HCT116 (cell line): ENCODE measurements around the gene HCRTR1. TPM values are rescaled to one million over a fixed set of nuclear protein-coding genes. Genes with fewer than 3 reads are reported as not detected.

Source experiments
- ATAC-seq: fragments of 200-7000 bp; cut with Tn5 transposase; 2 replicates; pipeline ENCODE4 v1.9.1; 2020; ENCODE audit warnings: mild to moderate bottlenecking, moderate library complexity
- BruUV-seq: library from RNA; stranded (reverse); fragments of 400-500 nt; replicated peaks from 2 replicates; lab custom pipeline; 2021; lab: Mats Ljungman, UMichigan
- CTCF ChIA-PET: fragments of 300-600 bp; sonication (Branson Sonifier 250); formaldehyde crosslinking; loops from one replicate; lab custom pipeline; 2021; ENCODE audit warnings: antibody characterized with exemption; lab: Charles Lee
- POLR2A ChIA-PET: fragments of 300-600, 350-600 bp; sonication (Branson Sonifier 250); formaldehyde crosslinking; loops from one replicate; lab custom pipeline; 2021; ENCODE audit warnings: antibody characterized with exemption; lab: Charles Lee
- RAD21 ChIA-PET, 2 experiments: fragments of 300-600 bp; sonication (Branson Sonifier 250); formaldehyde crosslinking; loops; one replicate each; lab custom pipeline; 2023; ENCODE audit warnings: low total read pairs in 2 of 2; ENCODE audit not compliant: uncharacterized antibody in 2 of 2, unreplicated experiment in 2 of 2, low non-redundant PET in 1 of 2; lab: Charles Lee
- DNase-seq: peaks from one replicate; pipeline ENCODE4 v3.0.0-alpha.2; 2010; ENCODE audit warnings: low read depth, low spot score
- H2AFZ ChIP-seq: fragments of 200-600 bp; shearing (Covaris generic), sonication (generic); 2 replicates; pipeline ENCODE4 v1.6.1; 2017; ENCODE audit warnings: low read depth, mixed run types, mixed read lengths, antibody characterized with exemption, low read length; ENCODE audit not compliant: poor library complexity, severe bottlenecking
- H3K27ac ChIP-seq: 2 replicates; pipeline ENCODE4 v1.5.1; 2012; ENCODE audit warnings: low read depth, low read length
- H3K27me3 ChIP-seq: fragments of 200-600 bp; sonication (generic); 2 replicates; pipeline ENCODE4 v1.6.1; 2016; ENCODE audit warnings: mixed run types, low read length, mixed read lengths; ENCODE audit not compliant: insufficient read depth
- H3K36me3 ChIP-seq, 2 experiments: fragments of 200-500 bp in 1 of 2; fragments of 200-600 bp in 1 of 2; sonication (Bioruptor generic) in 1 of 2; sonication (generic) in 1 of 2; 2 replicates each; pipeline versions ENCODE4 v1.5.1 to v1.6.1; 2014 to 2016; ENCODE audit warnings: low read length in 2 of 2, inconsistent platforms in 1 of 2, mixed read lengths in 1 of 2, mixed run types in 1 of 2; ENCODE audit not compliant: insufficient read depth in 2 of 2, control insufficient read depth in 1 of 2
- H3K4me1 ChIP-seq, 2 experiments: fragments of 200-600 bp in 1 of 2; sonication (generic) in 1 of 2; 2 replicates each; pipeline versions ENCODE4 v1.5.1 to v1.6.1; 2012 to 2017; ENCODE audit warnings: low read length in 2 of 2, inconsistent platforms in 1 of 2, mild to moderate bottlenecking in 1 of 2, mixed read lengths in 1 of 2, mixed run types in 1 of 2, moderate library complexity in 1 of 2; ENCODE audit not compliant: insufficient read depth in 2 of 2, control insufficient read depth in 1 of 2
- H3K4me2 ChIP-seq: fragments of 200-600 bp; sonication (generic); 2 replicates; pipeline ENCODE4 v1.6.1; 2017; ENCODE audit warnings: mixed run types, low read length, mixed read lengths
- H3K4me3 ChIP-seq, 2 experiments: fragments of 200-600 bp in 1 of 2; sonication (generic) in 1 of 2; replicated peaks in 1 of 2; 2 replicates each; pipeline ENCODE4 v1.5.1; 2011 to 2016; ENCODE audit warnings: low read length in 2 of 2, control low read depth in 1 of 2, low read depth in 1 of 2, mild to moderate bottlenecking in 1 of 2, mixed read lengths in 1 of 2, mixed run types in 1 of 2
- H3K79me2 ChIP-seq: fragments of 200-600 bp; sonication (generic); 2 replicates; pipeline ENCODE4 v1.6.1; 2017; ENCODE audit warnings: mild to moderate bottlenecking, mixed run types, low read length, moderate library complexity, mixed read lengths; ENCODE audit not compliant: insufficient read depth
- H3K9ac ChIP-seq: fragments of 200-600 bp; sonication (generic); 2 replicates; pipeline ENCODE4 v1.6.1; 2016; ENCODE audit warnings: low read length, mixed read lengths
- H3K9me2 ChIP-seq: fragments of 200-600 bp; sonication (generic), shearing (Covaris generic); 2 replicates; pipeline ENCODE4 v1.6.1; 2017; ENCODE audit warnings: mixed run types, mild to moderate bottlenecking, moderate library complexity; ENCODE audit not compliant: insufficient read depth
- H3K9me3 ChIP-seq, 2 experiments: fragments of 200-500 bp in 1 of 2; fragments of 200-600 bp in 1 of 2; sonication (Bioruptor generic) in 1 of 2; sonication (generic) in 1 of 2; 2 replicates each; pipeline ENCODE4 v1.6.1; 2014 to 2017; ENCODE audit warnings: low read length in 2 of 2, mixed read lengths in 2 of 2, inconsistent platforms in 1 of 2, low read depth in 1 of 2, mild to moderate bottlenecking in 1 of 2, mixed run types in 1 of 2, moderate library complexity in 1 of 2; ENCODE audit not compliant: control insufficient read depth in 1 of 2, insufficient read depth in 1 of 2
- H4K20me1 ChIP-seq: fragments of 200-600 bp; sonication (generic), shearing (Covaris generic); 2 replicates; pipeline ENCODE4 v1.6.1; 2017; ENCODE audit warnings: mixed run types, mild to moderate bottlenecking, moderate library complexity; ENCODE audit not compliant: insufficient read depth
- EZH2 ChIP-seq: fragments of 200-600 bp; sonication (generic); IDR thresholded peaks from 2 replicates; pipeline ENCODE4 v1.6.1; 2017; ENCODE audit warnings: antibody characterized with exemption, mixed run types
- POLR2A ChIP-seq: IDR thresholded peaks from 2 replicates; pipeline ENCODE4 v1.7.0; 2011; ENCODE audit warnings: borderline replicate concordance; ENCODE audit not compliant: insufficient read depth, insufficient read length; ENCODE audit errors: extremely low read depth
- REST ChIP-seq: IDR thresholded peaks from 2 replicates; pipeline ENCODE4 v1.6.1; 2012; ENCODE audit warnings: low read depth
- ZNF274 ChIP-seq: fragments of 200-500 bp; sonication (Bioruptor generic); IDR thresholded peaks from 2 replicates; pipeline ENCODE4 v1.6.1; 2014; ENCODE audit warnings: mild to moderate bottlenecking, low read depth, low read length, inconsistent platforms
- intact Hi-C: fragments of 100-400 bp; cut with micrococcal nuclease; formaldehyde crosslinking; loops from 2 replicates; pipeline ENCODE4 v1.10.0; 2022
- total RNA-seq: library from RNA; stranded (reverse); gene quantifications from one replicate; pipeline ENCODE4 v1.2.1, GENCODE V29; 2021; ENCODE audit not compliant: unreplicated experiment
- TF ChIP-seq, protein P1 (sequence below): IDR thresholded peaks from 2 replicates; pipeline ENCODE4 v1.6.1; 2012
- TF ChIP-seq, protein P2 (sequence below): IDR thresholded peaks from 2 replicates; pipeline ENCODE4 v1.6.1; 2011; ENCODE audit warnings: mild to moderate bottlenecking, low read length, moderate library complexity; ENCODE audit not compliant: insufficient replicate concordance; ENCODE audit errors: extremely low read depth

HCRTR1 gene
- total RNA-seq, 1 experiment from 2014 or later, result not detected

GRCh38 chr1:31596737-31597097, 20.8 kb upstream of the HCRTR1 start:
- TF ChIP-seq, protein P1, sequence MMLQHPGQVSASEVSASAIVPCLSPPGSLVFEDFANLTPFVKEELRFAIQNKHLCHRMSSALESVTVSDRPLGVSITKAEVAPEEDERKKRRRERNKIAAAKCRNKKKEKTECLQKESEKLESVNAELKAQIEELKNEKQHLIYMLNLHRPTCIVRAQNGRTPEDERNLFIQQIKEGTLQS, result no peak
- no peak for TF ChIP-seq POLR2A
- TF ChIP-seq REST, result no peak
- TF ChIP-seq EZH2, result no peak
- TF ChIP-seq, protein P2, sequence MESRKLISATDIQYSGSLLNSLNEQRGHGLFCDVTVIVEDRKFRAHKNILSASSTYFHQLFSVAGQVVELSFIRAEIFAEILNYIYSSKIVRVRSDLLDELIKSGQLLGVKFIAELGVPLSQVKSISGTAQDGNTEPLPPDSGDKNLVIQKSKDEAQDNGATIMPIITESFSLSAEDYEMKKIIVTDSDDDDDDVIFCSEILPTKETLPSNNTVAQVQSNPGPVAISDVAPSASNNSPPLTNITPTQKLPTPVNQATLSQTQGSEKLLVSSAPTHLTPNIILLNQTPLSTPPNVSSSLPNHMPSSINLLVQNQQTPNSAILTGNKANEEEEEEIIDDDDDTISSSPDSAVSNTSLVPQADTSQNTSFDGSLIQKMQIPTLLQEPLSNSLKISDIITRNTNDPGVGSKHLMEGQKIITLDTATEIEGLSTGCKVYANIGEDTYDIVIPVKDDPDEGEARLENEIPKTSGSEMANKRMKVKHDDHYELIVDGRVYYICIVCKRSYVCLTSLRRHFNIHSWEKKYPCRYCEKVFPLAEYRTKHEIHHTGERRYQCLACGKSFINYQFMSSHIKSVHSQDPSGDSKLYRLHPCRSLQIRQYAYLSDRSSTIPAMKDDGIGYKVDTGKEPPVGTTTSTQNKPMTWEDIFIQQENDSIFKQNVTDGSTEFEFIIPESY, result no peak
- TF ChIP-seq ZNF274, result no peak
- no TSS peak for BruUV-seq
- Histone ChIP-seq H4K20me1 (no peaks in the 10 kb centered on the region), H3K9me3 (no peaks in the 10 kb centered on the region), H3K4me2 (no peak overlapping the region), H3K27ac (no peak overlapping the region), H3K27me3 (no peaks in the 10 kb centered on the region), H3K79me2 (no peaks in the 10 kb centered on the region), H3K4me1 (peaks cover 11 to 15% of the 10 kb centered on the region in 2 experiments), H3K9ac (no peak overlapping the region), H3K9me2 (no peaks in the 10 kb centered on the region), H2AFZ (no peak overlapping the region), H3K4me3 (no peak overlapping the region), H3K36me3 (no peaks in the 10 kb centered on the region)
- intact Hi-C loops, result no loop called here
- ChIA-PET POLR2A (no interaction called here), CTCF (interaction anchor here (1.2 to 1.4 kb wide), 2 partner anchors 9 to 48 kb away, joined by 3 to 4 read pairs; no protein-coding TSS in a partner anchor), RAD21 (no interaction called here)
- ATAC-seq, result no peak
- no peak for DNase-seq
